ENCODE data around the gene BHLHE40. TPM values are rescaled to one million over a fixed set of nuclear protein-coding genes. Genes with fewer than 3 reads are reported as not detected.

BHLHE40 gene
- total and polyA plus RNA-seq, 10 of the 15 experiments (the other 5 are each of a cell fraction or from before 2014, with no cell fraction given): 25.2 to 106 (median 51.4) TPM

DNA sequence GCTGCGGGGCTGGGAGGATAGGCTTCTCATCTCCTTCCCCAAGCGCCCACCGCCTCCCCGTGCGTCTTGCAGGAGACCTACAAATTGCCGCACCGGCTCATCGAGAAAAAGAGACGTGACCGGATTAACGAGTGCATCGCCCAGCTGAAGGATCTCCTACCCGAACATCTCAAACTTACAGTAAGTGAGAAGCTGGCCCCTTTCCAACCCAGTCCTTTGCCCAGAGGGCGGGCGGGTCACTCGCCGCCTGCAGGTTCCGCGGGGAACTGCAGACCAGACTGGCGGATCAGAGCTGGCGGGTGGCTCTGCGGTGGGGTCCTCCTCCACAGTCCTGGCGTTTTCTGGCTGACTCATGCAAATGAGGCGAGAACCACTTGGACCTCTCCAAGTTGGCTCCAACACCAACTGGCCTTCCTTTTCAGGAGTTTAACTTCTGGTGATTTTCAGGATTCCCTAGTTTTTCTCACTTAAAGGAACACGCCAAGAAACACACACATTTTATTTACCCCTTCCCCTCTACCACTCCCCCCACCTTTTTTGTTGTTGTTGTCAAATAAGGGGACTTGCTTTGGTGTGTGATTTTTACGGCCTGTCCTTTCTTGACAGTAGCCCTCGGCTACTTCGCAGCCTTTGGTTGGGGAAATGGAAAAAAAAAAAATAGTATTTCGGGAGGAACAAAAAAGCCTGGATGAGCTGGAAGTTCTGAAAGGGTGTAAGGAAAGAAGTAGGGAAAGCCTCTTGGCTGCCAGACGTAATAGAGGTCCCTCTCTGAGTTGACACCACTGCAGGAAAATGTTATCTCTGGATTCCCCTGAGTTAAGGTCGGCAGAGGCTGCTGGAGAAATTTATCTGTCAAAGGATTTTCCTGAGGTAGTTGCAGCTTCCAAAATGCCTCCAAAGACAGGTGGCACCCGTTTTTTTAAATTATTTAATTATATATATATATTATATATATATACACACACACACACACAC is 1.3 kb downstream of the BHLHE40 start (continued):
- TF ChIP-seq, protein P1, sequence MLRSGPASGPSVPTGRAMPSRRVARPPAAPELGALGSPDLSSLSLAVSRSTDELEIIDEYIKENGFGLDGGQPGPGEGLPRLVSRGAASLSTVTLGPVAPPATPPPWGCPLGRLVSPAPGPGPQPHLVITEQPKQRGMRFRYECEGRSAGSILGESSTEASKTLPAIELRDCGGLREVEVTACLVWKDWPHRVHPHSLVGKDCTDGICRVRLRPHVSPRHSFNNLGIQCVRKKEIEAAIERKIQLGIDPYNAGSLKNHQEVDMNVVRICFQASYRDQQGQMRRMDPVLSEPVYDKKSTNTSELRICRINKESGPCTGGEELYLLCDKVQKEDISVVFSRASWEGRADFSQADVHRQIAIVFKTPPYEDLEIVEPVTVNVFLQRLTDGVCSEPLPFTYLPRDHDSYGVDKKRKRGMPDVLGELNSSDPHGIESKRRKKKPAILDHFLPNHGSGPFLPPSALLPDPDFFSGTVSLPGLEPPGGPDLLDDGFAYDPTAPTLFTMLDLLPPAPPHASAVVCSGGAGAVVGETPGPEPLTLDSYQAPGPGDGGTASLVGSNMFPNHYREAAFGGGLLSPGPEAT (IDR thresholded peaks at IDR 0.05; ENCODE audit: low read depth): peak; percentile 63; the same call in 1 of the 2 replicates
- peak; percentile 36 for TF ChIP-seq MEF2B (IDR thresholded peaks at IDR 0.05; ENCODE audit: partially characterized antibody, poor library complexity, severe bottlenecking)
- 0 out of 2 replicates have a peak, but pooled peaks have one; percentile 16 for TF ChIP-seq REST (IDR thresholded peaks at IDR 0.05; ENCODE audit: low read depth, low read length)
- 0 out of 2 replicates have a peak, but pooled peaks have one; percentile 64 for TF ChIP-seq TCF12 (IDR thresholded peaks at IDR 0.05; ENCODE audit: low read depth, low read length)
- no peak for TF ChIP-seq FOS (IDR thresholded peaks at IDR 0.05; ENCODE audit: borderline replicate concordance, extremely low read depth, insufficient read length)
- TF ChIP-seq PKNOX1 (IDR thresholded peaks at IDR 0.05): no peak
- TF ChIP-seq NFIC (IDR thresholded peaks at IDR 0.05; ENCODE audit: low read depth, low read length): no peak
- TF ChIP-seq KLF5 (IDR thresholded peaks at IDR 0.05; ENCODE audit: partially characterized antibody): no peak
- 0 out of 2 replicates have a peak, but pooled peaks have one; percentile 13 for TF ChIP-seq TCF3 (IDR thresholded peaks at IDR 0.05; ENCODE audit: borderline replicate concordance, insufficient read depth, low read depth, low read length)
- no peak for TF ChIP-seq HCFC1 (IDR thresholded peaks at IDR 0.05; ENCODE audit: low read length)

Data from GM12878 (cell line).